HG03095 (cell line): ENCODE results near the gene PITX1.

Experiments used
- ATAC-seq: cut with Tn5 transposase; IDR thresholded peaks from one replicate; pipeline ENCODE4 v1.9.1; 2021; ENCODE audit warnings: moderate library complexity; ENCODE audit not compliant: unreplicated experiment

PITX1 gene

DNA sequence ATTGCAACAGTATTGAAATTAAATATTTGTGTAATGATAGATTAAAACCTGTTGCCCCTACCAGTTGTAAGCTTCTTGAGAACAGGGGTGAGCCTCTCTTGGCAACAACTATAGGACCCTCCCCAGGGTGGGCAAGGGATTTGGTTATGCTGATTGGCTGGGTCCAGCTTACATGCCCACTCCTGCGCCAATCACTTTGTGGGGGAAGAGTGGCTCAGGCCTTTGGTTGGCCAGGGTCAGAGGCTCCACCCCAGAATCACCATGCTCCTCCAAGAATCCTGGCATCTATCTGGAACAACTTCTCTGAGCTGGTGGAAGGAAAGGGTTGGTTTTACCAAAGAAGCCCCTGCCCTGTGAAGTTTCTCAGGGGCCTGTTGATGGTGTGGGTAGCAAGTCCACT lies 8.6 kb upstream of the PITX1 start:
- no peak for ATAC-seq

DNA sequence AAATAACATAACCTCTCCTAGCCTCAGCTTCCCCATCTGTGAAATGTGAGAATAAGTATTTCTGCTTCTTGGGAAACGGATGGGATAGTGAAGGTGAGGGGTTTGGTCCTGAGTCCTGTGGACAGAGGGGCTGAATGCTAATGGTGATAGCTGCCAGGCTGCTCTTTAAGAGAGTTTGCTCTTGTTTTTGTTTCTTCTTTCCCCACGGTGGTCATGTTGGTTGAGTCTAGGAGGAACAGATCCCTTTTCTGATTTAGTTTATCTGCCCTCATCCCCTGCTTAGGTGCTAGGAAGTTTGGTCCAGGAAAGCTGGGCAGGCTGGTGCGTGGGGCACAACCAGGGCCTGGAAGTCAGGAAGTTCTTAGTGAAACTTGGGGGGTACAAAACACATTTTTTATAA lies 7.7 kb upstream of the PITX1 start:
- no peak for ATAC-seq

DNA sequence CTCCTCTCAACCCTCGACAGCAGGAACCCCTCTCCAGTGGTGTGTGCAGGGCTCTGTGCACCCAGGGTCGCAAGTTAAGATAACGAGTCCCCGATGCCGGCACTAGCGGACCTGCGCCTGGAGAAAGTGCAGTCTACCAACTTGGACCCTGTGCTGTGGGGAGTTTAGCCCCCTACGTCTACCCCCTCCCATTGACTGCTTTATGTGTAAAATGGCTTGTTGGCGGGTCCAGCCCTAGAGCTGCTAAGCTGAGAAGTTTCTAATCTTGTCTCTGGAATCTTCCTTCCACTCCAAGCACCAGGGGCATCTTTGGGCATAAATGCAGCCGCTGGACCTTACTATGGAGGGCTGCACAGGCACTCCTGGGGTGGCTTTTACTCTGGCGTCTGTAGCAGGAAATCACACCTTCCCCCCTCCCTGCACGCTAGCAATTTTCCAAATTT lies 7.1 kb upstream of the PITX1 start:
- no peak for ATAC-seq

DNA sequence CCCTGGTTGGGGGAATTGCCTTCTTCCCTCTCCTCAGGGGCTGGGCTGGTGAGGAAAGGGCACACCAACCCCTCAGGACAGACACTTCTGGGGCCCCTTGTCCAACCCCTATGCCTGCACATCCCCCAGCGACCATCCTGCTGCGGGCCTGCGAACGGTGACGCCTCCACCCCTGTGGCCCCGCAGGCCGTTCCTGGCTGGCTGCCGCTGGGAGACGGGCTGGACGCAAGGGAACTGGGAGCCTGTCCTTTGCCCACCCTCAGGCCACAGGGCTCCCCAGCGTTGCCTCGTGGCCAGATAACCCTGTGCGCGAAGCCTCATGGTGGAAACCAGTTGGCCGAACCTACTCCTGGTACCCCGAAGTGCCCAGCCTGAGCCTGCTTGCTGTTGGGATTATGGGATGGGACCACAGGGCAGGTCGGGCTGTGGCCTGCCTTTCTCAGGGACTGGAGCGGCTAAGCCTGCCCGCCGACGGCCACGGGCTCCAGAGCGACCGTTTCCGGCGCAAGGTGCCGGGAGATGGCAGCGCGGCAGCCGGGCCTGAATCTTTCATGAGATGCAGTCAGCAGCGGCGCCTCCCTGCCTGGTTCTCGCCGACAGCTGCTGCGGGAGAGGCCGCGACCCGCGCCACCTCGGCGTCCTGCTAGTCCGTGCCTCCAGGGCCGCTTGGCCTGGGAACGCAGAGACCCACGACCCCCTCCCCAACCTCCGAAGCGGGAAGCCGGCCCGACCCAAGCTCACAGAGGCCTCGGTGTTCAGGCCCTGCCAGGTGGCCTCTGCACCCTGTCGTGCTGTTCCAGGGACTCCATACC lies 6.5 kb upstream of the PITX1 start:
- ATAC-seq, result no peak

DNA sequence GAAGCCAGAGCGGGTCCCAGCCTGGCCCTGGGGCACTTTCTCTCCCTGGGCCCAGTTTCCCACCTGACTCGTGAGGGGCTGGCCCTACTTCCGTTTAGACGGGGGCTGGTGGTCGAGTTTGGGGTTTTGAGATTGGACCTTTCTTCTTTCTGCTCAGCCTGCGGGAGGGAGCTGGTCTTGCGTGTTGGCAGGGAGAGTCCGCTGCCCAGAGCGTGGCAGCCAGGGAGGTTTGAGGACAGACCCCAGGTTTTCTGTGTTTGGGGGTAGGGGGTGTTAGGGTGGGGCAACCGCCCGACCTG lies 6.0 kb upstream of the PITX1 start:
- ATAC-seq, result no peak

DNA sequence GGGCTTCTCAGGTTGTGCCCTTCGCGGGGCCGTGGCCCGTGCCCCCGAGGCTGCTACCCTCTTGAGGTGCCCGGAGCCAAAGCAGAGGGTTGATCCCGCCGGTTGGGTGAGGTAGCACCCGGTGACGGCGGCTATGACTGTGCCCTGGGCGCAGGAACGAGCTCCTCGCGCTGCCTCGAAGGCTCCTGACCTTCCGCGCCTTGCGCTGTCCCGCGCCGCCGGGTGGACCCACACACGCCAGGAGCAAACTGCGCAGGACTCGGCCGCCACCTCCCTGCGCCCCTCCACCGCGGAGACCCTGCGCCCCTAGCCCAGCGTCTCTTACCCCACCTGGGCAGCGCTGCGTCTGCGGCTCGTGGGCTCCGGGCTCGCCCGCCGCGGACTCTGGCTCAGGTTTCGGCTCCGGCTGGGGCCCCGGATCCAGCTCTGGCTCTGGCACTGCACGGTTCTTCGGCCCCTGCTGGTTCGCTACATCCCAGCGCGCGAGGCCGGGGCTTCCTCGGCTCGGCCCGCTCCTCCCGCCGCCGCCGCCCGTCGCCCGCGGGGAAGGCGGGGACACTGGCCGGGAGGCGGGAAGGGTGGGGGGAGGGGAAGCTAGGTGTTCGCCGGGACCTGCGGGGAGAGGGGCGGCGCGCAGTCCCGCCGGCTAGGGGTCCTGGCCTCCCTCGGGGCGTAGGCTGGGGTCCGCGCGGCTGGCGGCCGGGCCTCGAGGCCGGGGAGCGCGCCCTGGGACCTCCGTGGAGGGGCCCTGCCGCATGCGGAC lies 5.4 kb upstream of the PITX1 start:
- ATAC-seq, result no peak

DNA sequence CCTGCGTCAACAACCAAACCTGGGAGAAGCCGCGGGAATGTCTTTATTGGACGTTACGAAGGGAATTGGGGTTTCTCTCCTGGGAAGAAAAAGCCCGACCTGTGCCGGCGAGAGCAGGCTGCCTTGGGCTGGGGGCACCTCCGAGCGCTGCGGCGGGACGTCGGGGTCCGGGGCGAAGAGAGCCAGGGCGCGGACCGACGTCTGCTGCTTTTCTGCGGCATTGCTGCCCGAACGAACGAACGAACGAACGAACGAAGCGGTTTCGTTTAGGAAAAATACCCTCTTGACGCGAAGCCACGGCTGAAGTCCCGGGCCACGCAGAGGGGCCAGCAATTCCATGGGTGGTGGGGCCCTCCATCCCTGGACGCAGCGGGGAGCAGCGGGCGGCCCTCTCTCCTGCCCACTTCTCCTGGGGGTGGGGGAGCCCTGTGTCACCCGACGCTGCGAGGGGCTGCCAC lies 4.8 kb upstream of the PITX1 start:
- ATAC-seq, result no peak

DNA sequence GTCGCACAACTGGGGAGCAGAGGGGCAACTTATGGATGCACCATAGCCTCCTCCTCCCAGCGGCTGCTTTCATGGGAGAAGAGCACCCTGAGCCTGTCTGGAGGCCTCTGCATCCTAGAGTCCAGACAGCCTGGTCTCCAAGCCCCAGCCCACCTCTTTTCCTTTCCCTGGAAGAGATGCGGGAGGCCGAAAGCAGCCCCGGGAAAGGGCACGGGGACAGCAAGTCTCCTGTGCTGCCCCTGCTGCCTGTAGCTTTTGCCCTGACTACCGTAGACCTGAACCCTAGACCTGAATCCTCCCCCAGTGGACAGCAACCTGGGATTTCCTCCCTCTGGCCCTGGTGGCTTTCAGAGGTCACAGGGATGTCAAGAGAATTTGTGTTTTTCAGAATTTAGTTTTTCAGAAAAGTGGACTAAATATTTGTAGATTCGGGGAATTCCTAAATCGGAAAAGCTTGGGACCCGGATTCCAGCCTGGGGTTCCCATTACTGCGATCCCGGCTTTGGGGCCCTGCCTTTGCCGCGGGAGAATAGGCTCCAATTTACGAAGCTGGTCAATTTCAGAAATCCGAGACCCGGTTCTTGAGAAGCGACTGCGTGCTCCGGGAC lies 4.3 kb upstream of the PITX1 start:
- no peak for ATAC-seq

DNA sequence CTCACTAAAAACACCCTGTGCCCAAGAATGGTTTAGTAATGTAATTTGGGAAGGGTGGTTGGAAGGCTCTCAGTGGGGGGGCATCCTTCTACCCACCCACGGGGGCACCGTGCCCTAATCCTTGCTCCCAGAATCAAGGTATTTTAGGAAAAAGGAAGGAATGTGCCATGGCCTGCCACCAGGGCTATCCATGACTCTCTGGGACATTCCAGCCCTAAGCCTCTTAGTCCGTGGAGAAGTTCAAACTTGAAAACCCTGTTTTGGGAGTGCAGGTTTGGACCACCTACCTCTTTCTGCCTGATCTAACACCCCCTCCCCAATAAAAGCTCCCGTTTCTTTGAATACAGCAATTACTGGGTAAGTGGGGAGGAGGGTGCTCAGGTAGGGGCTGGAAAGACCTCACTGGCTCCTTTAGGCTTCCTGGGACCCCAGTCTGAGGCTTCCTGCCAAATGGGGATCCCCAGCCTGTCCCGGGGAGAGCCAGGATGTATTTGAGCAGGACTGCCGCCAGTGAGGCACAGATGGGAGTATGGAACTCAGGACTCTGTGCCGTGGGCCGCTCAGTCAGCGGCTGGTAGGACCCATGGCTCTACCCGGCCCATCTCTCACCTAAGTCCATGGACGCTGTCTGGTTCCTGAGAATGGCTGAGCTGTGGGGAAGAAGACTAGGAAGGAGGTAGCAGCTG lies 3.6 kb upstream of the PITX1 start:
- no peak for ATAC-seq

DNA sequence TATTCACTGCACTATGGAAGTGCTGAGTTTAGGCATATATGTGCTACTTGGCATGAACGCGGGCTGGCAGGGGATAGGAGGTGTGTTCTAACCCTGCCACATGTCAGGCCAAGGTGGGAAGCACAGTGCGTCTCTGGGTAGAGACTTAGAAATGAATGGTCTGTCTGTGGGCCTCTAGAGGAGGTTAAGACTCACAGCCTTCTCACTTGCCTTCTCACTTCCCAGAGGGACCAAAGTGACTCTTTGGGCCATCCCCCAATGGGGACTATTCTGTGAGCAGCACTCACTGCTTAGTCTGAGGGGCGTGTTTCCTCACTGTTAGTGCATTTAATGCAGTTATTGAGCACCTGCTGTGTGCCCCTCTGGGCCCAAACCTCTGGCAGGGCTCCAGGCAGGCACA lies 2.4 kb upstream of the PITX1 start:
- ATAC-seq, result no peak

DNA sequence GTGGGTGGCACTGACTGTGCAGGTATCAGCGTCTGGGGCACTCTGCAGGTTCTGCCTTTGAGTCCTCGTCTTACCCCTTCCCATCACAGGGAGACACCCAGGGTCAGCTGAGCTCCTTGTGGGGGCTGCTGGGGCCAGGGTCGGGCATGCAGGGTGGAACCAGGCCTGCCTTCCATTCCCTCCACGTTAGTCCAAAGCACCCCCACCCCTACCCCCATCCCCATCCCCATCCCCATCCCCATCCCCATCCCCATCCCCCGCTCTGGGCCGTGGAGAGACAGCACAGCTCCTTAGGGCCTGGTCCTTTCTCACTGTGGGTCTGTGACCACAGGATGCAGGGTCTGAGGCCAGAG lies 1.6 kb upstream of the PITX1 start:
- ATAC-seq, result no peak

DNA sequence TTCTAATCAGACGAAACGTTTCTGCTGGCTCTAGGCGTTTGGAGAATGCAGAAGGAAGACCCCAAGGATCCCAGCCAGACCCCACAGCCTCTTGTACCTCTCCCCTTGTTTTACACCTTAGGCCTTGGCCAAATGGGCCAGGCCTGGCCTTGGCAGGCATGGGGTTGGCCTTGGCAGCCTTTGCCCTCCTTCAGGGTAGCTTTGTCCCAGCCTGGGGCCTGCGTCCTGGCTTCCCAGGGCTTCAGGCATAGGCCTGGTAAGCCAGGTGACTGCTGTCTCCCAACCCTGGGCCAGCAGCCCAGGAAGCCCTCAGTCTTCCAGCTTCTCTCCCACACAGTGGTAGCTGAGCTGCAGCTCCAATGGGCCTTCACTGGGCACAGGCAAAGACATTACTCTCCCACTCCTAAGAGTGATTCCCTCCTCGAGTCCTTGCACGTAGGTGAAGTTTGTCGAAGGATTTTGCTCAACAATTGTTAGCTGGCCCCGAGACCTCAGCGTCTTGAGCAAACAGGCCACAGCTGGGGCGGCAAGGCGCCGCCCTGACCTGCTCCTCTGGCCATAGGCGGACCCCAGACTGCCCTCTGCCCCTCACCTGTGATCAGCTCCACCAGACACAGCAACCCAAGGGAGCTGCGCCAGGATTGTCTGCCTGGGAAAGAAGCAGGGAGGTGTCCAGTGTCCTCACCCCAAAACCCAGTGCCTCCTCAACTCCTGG lies 1.1 kb upstream of the PITX1 start:
- no peak for ATAC-seq

DNA sequence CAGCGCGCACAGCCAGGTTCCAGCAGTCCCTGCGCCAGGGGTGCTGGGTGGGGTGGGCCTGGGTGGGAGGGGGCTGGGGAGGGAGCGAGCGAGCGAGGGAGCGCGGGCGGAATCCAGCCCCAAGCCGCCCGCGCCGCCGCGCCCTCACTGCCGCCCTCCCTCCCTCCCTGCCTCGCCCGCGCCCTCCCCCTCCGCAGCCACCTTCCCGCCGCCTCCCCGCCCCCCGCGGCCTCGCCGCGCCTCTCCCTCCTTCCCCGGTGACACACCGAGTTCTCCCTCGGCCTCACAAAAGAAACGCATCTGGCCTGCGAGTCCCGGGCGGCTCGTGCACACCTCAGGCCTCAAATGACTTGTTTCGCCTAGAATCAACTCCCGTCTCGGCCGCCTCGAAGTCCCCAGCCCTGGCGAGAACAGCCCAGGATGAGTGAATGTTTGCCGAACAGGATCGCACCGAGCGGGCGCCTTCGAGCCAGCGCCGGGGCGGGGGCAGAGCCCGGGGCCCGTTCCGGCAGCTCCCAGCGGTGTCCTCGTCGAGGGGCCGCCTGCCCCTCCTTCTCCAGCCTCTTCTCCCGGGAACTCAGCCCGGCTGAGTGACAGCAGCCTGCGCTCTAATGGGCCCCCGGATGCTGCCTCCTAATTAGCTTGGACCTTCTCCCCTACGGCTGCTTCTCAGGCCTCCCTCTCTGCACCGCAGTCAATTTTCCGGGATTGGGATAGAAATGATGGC lies 371 bp upstream of the PITX1 start:
- no peak for ATAC-seq

DNA sequence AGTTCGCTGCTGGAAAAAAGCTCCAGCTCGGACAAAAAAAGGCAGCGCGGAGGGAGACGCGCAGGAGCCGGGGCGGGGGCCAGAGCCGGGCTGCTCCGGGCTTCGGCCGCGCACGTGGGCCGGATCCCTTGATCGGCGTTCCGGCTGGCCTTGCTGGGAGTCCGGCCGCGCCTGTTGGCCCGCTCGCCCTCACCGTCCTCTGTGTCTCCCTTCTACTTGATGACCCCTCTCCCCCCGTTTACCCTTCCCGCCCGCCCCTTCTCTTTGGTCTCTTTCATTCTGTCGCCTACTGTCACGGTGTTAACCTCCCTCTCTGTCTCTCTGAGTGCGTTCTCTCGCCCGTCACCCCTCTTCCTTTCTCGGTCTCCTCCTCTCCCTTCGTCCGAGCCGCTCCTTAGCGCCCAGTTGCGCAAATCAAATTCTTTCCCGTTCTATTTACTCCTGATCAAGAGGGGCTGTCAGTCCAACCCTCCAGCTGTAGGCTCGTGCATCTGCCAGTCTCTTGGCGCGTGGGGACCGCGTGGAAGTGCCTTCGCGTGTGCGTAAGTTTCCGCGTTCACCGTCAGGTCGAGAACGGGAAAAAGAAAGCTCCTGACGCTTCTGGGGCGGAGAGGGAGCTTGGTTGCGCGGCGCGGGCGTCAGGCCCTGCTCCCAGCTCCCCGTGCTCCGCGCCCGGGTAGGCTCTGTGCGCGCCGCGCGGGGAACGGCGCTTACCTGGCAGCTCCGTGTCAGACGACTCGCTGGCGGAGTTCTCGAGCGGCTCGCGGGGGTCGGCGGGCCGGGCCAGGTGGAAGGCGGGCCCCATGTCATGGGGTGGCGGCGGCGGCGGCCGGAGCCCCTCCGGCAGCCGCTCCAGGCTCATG lies 798 bp downstream of the PITX1 start:
- ATAC-seq, result no peak

DNA sequence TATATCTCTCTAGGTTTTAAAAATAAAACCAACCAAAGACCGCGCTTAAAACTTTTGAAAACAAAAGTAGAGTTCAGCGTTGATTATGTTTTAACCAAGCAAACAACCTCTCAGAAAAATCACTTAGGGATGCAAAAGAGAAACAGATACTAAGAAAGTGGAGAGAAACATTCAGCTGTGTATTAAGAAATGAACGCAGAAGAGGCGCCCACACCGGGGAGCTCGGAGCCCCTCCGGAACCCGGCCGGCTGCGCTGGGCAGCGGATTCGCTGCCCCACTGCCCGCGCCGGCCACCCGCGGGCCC lies 1.4 kb downstream of the PITX1 start:
- ATAC-seq, result no peak

DNA sequence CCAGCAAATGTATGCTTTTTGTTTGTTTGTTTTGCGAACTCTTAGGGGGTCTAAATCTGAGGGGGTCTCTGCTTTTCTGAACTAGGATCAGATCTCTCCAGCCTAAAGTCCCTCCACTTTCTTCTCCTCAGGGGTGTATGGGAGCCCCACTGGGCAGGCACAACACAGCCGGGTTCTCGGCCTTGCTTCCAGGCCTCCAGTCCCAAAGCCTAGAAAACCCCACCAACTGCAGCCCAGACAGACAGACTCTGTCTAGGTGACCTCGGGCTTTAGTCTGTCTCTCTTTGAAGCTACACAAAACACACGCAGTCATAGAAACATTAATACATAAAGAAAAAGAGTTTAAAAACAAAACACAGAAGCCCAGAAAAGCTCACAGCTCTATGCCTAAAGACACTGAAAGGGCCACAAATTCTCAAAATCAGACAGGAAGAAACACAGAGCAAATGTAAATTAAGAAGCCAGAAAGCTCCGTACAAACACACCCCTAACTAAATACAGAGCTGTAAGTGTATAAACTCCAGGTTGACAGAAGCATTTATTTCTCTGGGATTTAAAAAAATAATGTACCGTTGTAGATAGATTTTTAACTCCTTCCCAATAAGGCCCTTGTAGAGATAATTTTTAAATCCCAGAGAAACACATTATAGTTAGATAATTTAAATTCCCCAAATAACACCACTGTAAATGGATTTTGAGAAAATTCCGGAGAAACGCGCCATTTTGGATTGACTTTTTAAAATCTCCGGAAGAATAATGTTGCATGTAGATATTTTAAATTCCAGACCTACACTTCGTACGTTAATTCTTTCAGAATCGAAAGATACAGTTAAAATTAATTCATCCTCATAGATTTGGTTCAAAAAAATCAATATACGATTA lies 2.0 kb downstream of the PITX1 start:
- no peak for ATAC-seq

DNA sequence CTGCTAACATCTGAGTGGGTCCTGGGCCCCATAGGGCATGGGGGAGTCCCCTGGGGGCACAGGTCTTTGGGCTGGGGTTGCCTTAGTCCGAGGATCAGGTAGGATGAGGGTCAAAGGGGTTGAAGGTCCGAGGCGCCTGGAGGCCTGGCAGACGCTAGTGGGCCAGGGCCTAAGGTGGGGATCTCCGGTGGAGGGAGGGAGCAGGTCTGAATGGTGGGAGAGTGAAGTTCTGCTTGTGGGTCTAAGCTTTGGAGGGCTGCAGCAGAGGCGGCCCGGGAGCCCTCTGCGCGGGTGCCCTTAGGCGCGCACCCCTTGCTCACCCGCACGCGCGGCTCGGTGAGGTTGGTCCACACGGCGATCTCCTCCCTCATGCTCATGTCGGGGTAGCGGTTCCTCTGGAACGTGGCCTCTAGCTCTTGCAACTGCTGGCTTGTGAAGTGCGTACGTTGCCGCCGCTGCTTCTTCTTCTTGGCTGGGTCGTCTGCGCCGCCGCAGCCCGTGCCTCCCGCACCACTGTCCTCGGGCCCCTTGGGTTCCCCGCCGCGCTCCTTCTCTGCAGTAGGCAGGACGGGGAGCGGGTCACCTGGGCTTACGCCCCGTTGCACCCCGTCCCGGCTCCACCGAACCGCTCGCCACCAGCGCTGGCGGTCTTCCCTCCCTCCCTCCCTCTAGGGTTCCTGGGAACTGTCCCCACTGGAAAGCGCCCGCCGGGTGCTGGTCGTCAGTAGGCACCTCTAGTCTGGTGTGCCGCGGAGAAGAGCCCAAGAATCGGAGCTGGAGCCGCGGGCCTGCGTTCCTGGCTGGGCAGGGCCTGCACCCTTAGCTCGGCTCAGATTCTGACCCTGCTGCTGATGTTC lies 2.8 kb downstream of the PITX1 start:
- ATAC-seq, result no peak
